ENCODE data around the gene MCTP2.
A peak's percentile ranks its signal among the peaks of the same experiment; 100 is the strongest.

MCTP2 gene

GRCh38 chr15:94266789-94267188 lies 35.4 kb downstream of the MCTP2 start:
- Histone ChIP-seq H3K4me1 (ENCODE audit: control insufficient read depth, low read length) (peaks cover 91% of the 10 kb centered on the region), H3K36me3 (ENCODE audit: control insufficient read depth, low read length) (peaks cover 31% of the 10 kb centered on the region), H3K27me3 (ENCODE audit: control insufficient read depth, low read length) (no peaks in the 10 kb centered on the region), H3K79me2 (ENCODE audit: control insufficient read depth, low read length) (peaks cover 96% of the 10 kb centered on the region), H3K9me3 (ENCODE audit: control insufficient read depth, insufficient read depth, low read length) (no peaks in the 10 kb centered on the region), H3K27ac (ENCODE audit: low read depth, low read length) (peak overlapping the region; percentile 98), H3K4me3 (ENCODE audit: low read length) (peak overlapping the region; percentile 16), H3F3A (ENCODE audit: control insufficient read depth, insufficient read depth) (peaks cover 30% of the 10 kb centered on the region), H3K9me2 (replicated peaks; ENCODE audit: control insufficient read depth, low read length) (no peaks in the 10 kb centered on the region), H3K4me2 (ENCODE audit: low read length) (peak overlapping the region; percentile 45), H4K20me1 (ENCODE audit: control insufficient read depth, insufficient read depth, low read depth, low read length) (no peaks in the 10 kb centered on the region)
- no peak for TF ChIP-seq EZH2phosphoT487 (IDR thresholded peaks at IDR 0.05; ENCODE audit: borderline replicate concordance, low read length)
- TF ChIP-seq CTCF (IDR thresholded peaks at IDR 0.05; ENCODE audit: low read depth, low read length, poor library complexity, severe bottlenecking): no peak

- H3K4me2 ChIP-seq (ENCODE audit: low read length): peak overlapping the region; percentile 54
These were observed 38.6 kb downstream of the MCTP2 start for GRCh38 chr15:94269954-94270353.

GRCh38 chr15:94270570-94270969 lies 39.2 kb downstream of the MCTP2 start:
- H3K4me2 ChIP-seq (ENCODE audit: low read length): peak overlapping the region; percentile 54
- TF ChIP-seq CTCF (IDR thresholded peaks at IDR 0.05; ENCODE audit: low read depth, low read length, poor library complexity, severe bottlenecking) (no peak), EZH2phosphoT487 (IDR thresholded peaks at IDR 0.05; ENCODE audit: borderline replicate concordance, low read length) (no peak)

More at GRCh38 chr15:94269954-94270353, 38.6 kb downstream of the MCTP2 start:
- Histone ChIP-seq H3K9me3 (ENCODE audit: control insufficient read depth, insufficient read depth, low read length) (no peaks in the 10 kb centered on the region), H3K4me1 (ENCODE audit: control insufficient read depth, low read length) (peaks cover 91% of the 10 kb centered on the region), H4K20me1 (ENCODE audit: control insufficient read depth, insufficient read depth, low read depth, low read length) (no peaks in the 10 kb centered on the region), H3K27ac (ENCODE audit: low read depth, low read length) (no peak overlapping the region), H3F3A (ENCODE audit: control insufficient read depth, insufficient read depth) (peaks cover 26% of the 10 kb centered on the region), H3K79me2 (ENCODE audit: control insufficient read depth, low read length) (peaks cover 96% of the 10 kb centered on the region), H3K36me3 (ENCODE audit: control insufficient read depth, low read length) (peaks cover 31% of the 10 kb centered on the region), H3K4me3 (ENCODE audit: low read length) (peak overlapping the region; percentile 15; the same call in 1 of the 2 replicates), H3K9me2 (replicated peaks; ENCODE audit: control insufficient read depth, low read length) (no peaks in the 10 kb centered on the region), H3K27me3 (ENCODE audit: control insufficient read depth, low read length) (no peaks in the 10 kb centered on the region)
- no peak for TF ChIP-seq EZH2phosphoT487 (IDR thresholded peaks at IDR 0.05; ENCODE audit: borderline replicate concordance, low read length)
- TF ChIP-seq CTCF (IDR thresholded peaks at IDR 0.05; ENCODE audit: low read depth, low read length, poor library complexity, severe bottlenecking): no peak

More at GRCh38 chr15:94270570-94270969, 39.2 kb downstream of the MCTP2 start:
- no peaks in the 10 kb centered on the region for H3K9me3 ChIP-seq (ENCODE audit: control insufficient read depth, insufficient read depth, low read length)
- peaks cover 27% of the 10 kb centered on the region for H3K36me3 ChIP-seq (ENCODE audit: control insufficient read depth, low read length)
- H4K20me1 ChIP-seq (ENCODE audit: control insufficient read depth, insufficient read depth, low read depth, low read length): no peaks in the 10 kb centered on the region
- no peaks in the 10 kb centered on the region for H3K27me3 ChIP-seq (ENCODE audit: control insufficient read depth, low read length)
- H3K79me2 ChIP-seq (ENCODE audit: control insufficient read depth, low read length): peaks cover 96% of the 10 kb centered on the region
- peaks cover 28% of the 10 kb centered on the region for H3F3A ChIP-seq (ENCODE audit: control insufficient read depth, insufficient read depth)
- H3K4me1 ChIP-seq (ENCODE audit: control insufficient read depth, low read length): peaks cover 91% of the 10 kb centered on the region
- H3K27ac ChIP-seq (ENCODE audit: low read depth, low read length): peak overlapping the region; percentile 11; the same call in 1 of the 2 replicates
- no peaks in the 10 kb centered on the region for H3K9me2 ChIP-seq (replicated peaks; ENCODE audit: control insufficient read depth, low read length)
- peak overlapping the region; percentile 15 for H3K4me3 ChIP-seq (ENCODE audit: low read length)

Data from DOHH2 (cell line).